Activated T-helper 1 cell treated with Interleukin-2 at 50 U/mL for 16 hours (primary cell): ENCODE measurements around the gene ANKS1A.

Source experiments
- DNase-seq: peaks from one replicate; pipeline ENCODE4 v3.0.0-alpha.2; 2020; ENCODE audit warnings: low read depth

ANKS1A gene

GRCh38 chr6:35069262-35069661, 180.2 kb downstream of the ANKS1A start:
- no peak for DNase-seq

- no peak for DNase-seq
Measured at GRCh38 chr6:35070111-35070510, 181.1 kb downstream of the ANKS1A start.

- no peak for DNase-seq
Measured at GRCh38 chr6:35071347-35071994, 182.4 kb downstream of the ANKS1A start.

GRCh38 chr6:35072051-35072697, 183.1 kb downstream of the ANKS1A start:
- no peak for DNase-seq

GRCh38 chr6:35072698-35073055, 183.6 kb downstream of the ANKS1A start:
- no peak for DNase-seq

- DNase-seq, result no peak
Measured at GRCh38 chr6:35073211-35073610, 184.2 kb downstream of the ANKS1A start.

- no peak for DNase-seq
Measured at GRCh38 chr6:35073766-35074471, 184.9 kb downstream of the ANKS1A start.

GRCh38 chr6:35076997-35077712, 188.1 kb downstream of the ANKS1A start:
- DNase-seq, result no peak

GRCh38 chr6:35077713-35078105, 188.7 kb downstream of the ANKS1A start:
- no peak for DNase-seq

GRCh38 chr6:35078226-35078850, 189.3 kb downstream of the ANKS1A start:
- DNase-seq, result no peak

- no peak for DNase-seq
Measured at GRCh38 chr6:35078896-35079295, 189.8 kb downstream of the ANKS1A start.

- no peak for DNase-seq
Measured at GRCh38 chr6:35079311-35080000, 190.4 kb downstream of the ANKS1A start.

GRCh38 chr6:35080016-35080680, 191.1 kb downstream of the ANKS1A start:
- DNase-seq, result no peak

- DNase-seq, result no peak
Measured at GRCh38 chr6:35080821-35081425, 191.9 kb downstream of the ANKS1A start.

GRCh38 chr6:35081426-35081851, 192.4 kb downstream of the ANKS1A start:
- no peak for DNase-seq

GRCh38 chr6:35082046-35082732, 193.1 kb downstream of the ANKS1A start:
- no peak for DNase-seq

- DNase-seq, result no peak
Measured at GRCh38 chr6:35082733-35083403, 193.8 kb downstream of the ANKS1A start.

GRCh38 chr6:35083507-35083906, 194.5 kb downstream of the ANKS1A start:
- no peak for DNase-seq

- DNase-seq, result no peak
Measured at GRCh38 chr6:35084041-35084491, 195.0 kb downstream of the ANKS1A start.
